ENCODE results near the gene JADE3. TPM values are rescaled to one million over a fixed set of nuclear protein-coding genes. Genes with fewer than 3 reads are reported as not detected.
A peak's percentile ranks its signal among the peaks of the same experiment; 100 is the strongest.

The JADE3 gene
- polyA plus RNA-seq, 1 donor: 9.3 TPM

DNA sequence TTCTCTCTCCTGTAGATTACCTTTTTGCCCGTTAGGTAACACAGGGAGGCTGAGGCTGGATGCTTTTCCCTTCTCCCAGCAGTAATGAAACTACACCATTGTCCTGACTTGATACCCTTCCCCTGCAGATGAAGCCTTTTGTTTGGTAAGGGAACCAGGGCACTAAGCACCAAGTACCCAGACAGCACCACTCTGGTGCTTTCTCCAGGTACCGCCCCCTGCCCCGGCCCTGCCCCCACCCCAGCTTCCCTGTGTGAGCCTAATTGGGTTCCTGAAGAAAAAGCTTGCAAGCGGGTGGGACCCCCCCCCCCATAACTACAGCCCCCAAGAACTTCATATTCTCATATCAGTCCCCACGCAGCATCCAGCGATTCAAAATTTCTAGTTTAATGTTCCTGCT, 79.8 kb downstream of the JADE3 start:
- Histone ChIP-seq H3K4me1 (ENCODE audit: control insufficient read depth, insufficient read depth, low read length) (no peaks in the 10 kb centered on the region), H3K27me3 (ENCODE audit: control insufficient read depth, insufficient read depth, low read length) (no peaks in the 10 kb centered on the region), H3K27ac (ENCODE audit: low read length) (no peak overlapping the region), H3K4me3 (ENCODE audit: low read length) (no peak overlapping the region), H3K9me3 (ENCODE audit: control insufficient read depth, low read depth, low read length) (no peaks in the 10 kb centered on the region), H3K36me3 (ENCODE audit: control insufficient read depth, insufficient read depth, low read length) (peaks cover 5% of the 10 kb centered on the region)
- DNase-seq: no peak
- no CpG with 5 or more reads among the region's 6 CpGs for WGBS (ENCODE audit: insufficient coverage, low lambda C conversion rate)

DNA sequence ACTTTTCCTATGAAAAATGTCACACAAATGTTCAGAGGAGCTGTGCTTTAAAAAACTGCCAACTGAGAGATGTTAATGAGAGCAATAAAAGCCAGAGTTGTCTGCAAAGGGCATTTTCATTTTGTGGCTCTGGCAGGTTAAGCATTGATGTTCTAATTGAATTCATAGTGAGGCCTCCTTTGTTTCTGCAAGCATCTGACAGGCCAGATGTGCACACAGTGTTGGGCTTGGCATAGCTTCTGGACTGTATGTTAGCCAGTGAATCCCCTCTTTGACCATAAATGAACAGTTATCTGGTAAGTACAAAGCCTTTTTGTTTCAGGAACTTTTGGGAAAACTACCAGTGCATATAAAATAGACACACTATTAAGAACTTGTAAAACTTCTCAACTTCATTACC, 81.9 kb downstream of the JADE3 start:
- DNase-seq: no peak
- Histone ChIP-seq H3K36me3 (ENCODE audit: control insufficient read depth, insufficient read depth, low read length) (peaks cover 6% of the 10 kb centered on the region), H3K4me1 (ENCODE audit: control insufficient read depth, insufficient read depth, low read length) (no peaks in the 10 kb centered on the region), H3K4me3 (ENCODE audit: low read length) (no peak overlapping the region), H3K9me3 (ENCODE audit: control insufficient read depth, low read depth, low read length) (no peaks in the 10 kb centered on the region), H3K27me3 (ENCODE audit: control insufficient read depth, insufficient read depth, low read length) (no peaks in the 10 kb centered on the region), H3K27ac (ENCODE audit: low read length) (no peak overlapping the region)

DNA sequence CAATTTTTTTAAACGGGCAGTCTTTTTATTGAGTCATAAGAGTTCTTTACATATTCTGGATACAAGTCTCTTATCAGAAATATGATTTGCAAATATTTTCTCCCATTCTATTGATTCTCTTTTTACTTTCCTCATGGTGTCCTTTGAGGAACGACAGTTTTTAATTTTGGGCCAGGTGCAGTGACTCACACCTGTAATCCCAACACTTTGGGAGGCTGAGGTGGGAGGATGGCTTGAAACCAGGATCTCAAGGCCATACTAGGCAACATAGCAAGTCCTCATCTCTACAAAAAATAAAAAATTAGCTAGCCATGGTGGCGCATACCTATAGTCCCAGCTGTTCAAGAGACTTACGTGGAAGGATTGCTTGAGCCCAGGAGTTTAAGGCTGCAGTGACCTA, 99.9 kb downstream of the JADE3 start:
- WGBS (ENCODE audit: insufficient coverage, low lambda C conversion rate): no CpG with 5 or more reads among the region's 4 CpGs
- Histone ChIP-seq H3K36me3 (ENCODE audit: control insufficient read depth, insufficient read depth, low read length) (no peaks in the 10 kb centered on the region), H3K27ac (ENCODE audit: low read length) (no peak overlapping the region), H3K4me3 (ENCODE audit: low read length) (no peak overlapping the region), H3K4me1 (ENCODE audit: control insufficient read depth, insufficient read depth, low read length) (no peaks in the 10 kb centered on the region), H3K9me3 (ENCODE audit: control insufficient read depth, low read depth, low read length) (no peaks in the 10 kb centered on the region), H3K27me3 (ENCODE audit: control insufficient read depth, insufficient read depth, low read length) (no peaks in the 10 kb centered on the region)
- no peak for DNase-seq

DNA sequence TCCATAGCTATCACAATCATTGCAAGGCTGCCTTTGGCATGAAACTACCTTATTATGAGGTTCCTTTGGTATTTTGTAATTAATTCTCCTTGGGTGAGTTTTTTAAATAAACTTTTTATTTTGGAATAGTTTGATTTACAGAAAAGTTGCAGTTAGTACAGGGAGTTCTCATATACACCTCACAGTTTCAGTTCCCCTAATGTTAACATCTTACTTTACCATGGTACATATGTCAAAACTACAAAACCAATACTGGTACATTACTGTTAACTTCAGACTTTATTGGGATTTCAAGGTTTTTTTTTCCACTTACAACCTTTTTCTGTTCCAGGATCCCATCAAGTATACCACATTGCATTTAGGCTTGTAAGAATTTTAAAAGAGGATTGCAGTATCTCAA, 114.0 kb downstream of the JADE3 start:
- no peaks in the 10 kb centered on the region for H3K27me3 ChIP-seq (ENCODE audit: control insufficient read depth, insufficient read depth, low read length)
- no peak overlapping the region for H3K4me3 ChIP-seq (ENCODE audit: low read length)
- no peak for DNase-seq
- no peak overlapping the region for H3K27ac ChIP-seq (ENCODE audit: low read length)
- peaks cover 2% of the 10 kb centered on the region for H3K36me3 ChIP-seq (ENCODE audit: control insufficient read depth, insufficient read depth, low read length)
- no peaks in the 10 kb centered on the region for H3K4me1 ChIP-seq (ENCODE audit: control insufficient read depth, insufficient read depth, low read length)
- no peaks in the 10 kb centered on the region for H3K9me3 ChIP-seq (ENCODE audit: control insufficient read depth, low read depth, low read length)

DNA sequence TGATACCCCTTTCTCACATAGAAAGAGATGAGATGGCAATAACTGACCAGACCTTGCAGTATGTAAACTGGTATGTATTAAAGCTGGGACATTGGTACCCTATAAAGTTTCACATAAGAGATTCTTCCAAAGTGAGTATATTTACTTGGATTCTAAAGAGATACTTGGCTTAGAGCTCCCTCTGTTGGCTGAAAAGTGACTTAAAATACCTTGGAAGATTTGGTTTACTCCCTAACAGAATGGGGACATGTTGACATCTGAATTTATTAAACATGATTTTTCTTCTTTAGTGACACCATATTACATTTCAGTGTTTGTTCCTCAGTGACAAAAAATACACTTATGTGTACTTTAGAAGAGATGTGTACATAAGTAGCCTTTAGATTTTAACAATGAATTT, 118.1 kb downstream of the JADE3 start:
- Histone ChIP-seq H3K36me3 (ENCODE audit: control insufficient read depth, insufficient read depth, low read length) (peaks cover 4% of the 10 kb centered on the region), H3K4me3 (ENCODE audit: low read length) (no peak overlapping the region), H3K9me3 (ENCODE audit: control insufficient read depth, low read depth, low read length) (no peaks in the 10 kb centered on the region), H3K4me1 (ENCODE audit: control insufficient read depth, insufficient read depth, low read length) (peaks cover 3% of the 10 kb centered on the region), H3K27ac (ENCODE audit: low read length) (no peak overlapping the region), H3K27me3 (ENCODE audit: control insufficient read depth, insufficient read depth, low read length) (no peaks in the 10 kb centered on the region)
- peak; percentile 14 to 19 for DNase-seq

DNA sequence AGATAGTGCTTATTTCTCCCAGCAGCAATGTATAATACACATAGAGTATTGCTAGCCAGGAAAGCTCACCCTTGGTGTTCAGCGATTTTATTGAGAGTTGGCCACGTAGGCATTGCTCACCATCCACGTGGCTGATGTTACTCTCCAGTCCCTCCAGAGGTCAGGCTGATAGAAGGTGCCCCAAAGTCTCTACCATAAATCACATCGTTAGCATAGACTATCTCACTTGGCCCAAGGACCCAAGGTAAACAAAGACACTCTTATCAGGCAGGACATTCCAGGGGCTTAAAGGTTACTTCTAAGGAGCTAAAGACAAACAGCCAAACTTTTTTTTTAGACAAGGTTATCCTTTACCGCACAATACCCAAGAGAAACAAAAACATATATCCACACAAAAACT, 135.8 kb downstream of the JADE3 start:
- DNase-seq: peak; percentile 66 to 80
- peaks cover 3% of the 10 kb centered on the region for H3K9me3 ChIP-seq (ENCODE audit: control insufficient read depth, low read depth, low read length)
- H3K4me1 ChIP-seq (ENCODE audit: control insufficient read depth, insufficient read depth, low read length): no peaks in the 10 kb centered on the region
- H3K27me3 ChIP-seq (ENCODE audit: control insufficient read depth, insufficient read depth, low read length): no peaks in the 10 kb centered on the region
- peaks cover 2% of the 10 kb centered on the region for H3K36me3 ChIP-seq (ENCODE audit: control insufficient read depth, insufficient read depth, low read length)
- no CpG with 5 or more reads among the region's 5 CpGs for WGBS (ENCODE audit: insufficient coverage, low lambda C conversion rate)
- no peak overlapping the region for H3K4me3 ChIP-seq (ENCODE audit: low read length)
- H3K27ac ChIP-seq (ENCODE audit: low read length): peak overlapping the region; percentile 83

DNA sequence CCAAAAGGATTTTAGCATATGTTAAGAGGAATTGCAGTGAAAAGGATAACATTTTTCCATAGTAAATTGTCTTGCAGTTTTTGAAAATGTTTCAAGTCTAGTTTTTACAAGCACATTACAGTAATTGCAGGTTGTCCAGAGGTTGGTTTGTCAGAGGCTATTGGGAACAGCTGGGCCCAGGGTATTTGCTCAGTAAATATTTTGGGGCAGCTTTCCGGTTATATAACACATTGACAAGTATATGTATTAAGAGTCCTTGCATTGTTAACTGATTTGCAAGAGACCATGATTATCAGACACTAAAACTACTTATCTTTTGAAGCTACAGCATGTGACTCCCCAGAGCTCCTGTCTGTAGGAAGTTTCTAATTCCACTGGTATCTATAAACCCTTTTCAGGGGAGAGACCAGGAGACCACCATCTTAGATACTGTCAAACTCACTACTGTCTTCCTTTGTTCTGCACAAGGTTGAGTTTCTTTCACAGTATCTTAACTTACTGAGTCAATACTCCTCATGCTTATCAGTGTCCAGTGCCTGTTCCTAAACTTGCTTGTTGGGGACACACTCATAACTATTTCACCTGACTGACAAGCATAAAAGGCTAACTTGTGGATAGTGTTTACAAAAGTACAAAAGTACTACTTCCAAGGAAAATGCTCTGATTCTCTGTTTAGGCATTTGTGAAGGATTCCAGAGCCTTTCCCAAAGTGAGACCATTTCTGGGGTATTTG, 147.1 kb downstream of the JADE3 start:
- H3K27ac ChIP-seq (ENCODE audit: low read length): peak overlapping the region; percentile 79
- DNase-seq: no peak
- no peak overlapping the region for H3K4me3 ChIP-seq (ENCODE audit: low read length)
- peaks cover 14% of the 10 kb centered on the region for H3K36me3 ChIP-seq (ENCODE audit: control insufficient read depth, insufficient read depth, low read length)
- no peaks in the 10 kb centered on the region for H3K9me3 ChIP-seq (ENCODE audit: control insufficient read depth, low read depth, low read length)
- no CpG with 5 or more reads among the region's 1 CpG for WGBS (ENCODE audit: insufficient coverage, low lambda C conversion rate)
- peaks cover 47% of the 10 kb centered on the region for H3K4me1 ChIP-seq (ENCODE audit: control insufficient read depth, insufficient read depth, low read length)
- no peaks in the 10 kb centered on the region for H3K27me3 ChIP-seq (ENCODE audit: control insufficient read depth, insufficient read depth, low read length)

DNA sequence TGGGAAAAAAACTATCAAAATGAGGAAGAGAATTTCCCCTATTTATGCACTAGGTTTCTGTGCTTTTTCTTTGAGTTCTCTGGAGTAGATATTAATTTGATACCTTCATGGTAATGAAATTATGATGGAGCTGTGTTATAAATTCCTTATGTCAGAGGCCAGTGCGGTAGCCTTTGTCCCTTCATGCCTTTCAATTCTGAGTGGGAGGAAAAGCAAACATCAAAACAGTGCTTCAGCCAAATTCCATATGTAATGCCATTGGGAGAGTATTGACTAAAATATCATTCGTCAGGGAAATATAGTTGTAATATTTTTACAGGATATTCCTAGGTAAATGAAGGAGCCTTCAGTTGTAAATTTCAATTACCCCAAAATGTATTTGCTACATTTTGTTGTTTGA, 148.5 kb downstream of the JADE3 start:
- H3K36me3 ChIP-seq (ENCODE audit: control insufficient read depth, insufficient read depth, low read length): peaks cover 9% of the 10 kb centered on the region
- no peaks in the 10 kb centered on the region for H3K9me3 ChIP-seq (ENCODE audit: control insufficient read depth, low read depth, low read length)
- peaks cover 47% of the 10 kb centered on the region for H3K4me1 ChIP-seq (ENCODE audit: control insufficient read depth, insufficient read depth, low read length)
- no peaks in the 10 kb centered on the region for H3K27me3 ChIP-seq (ENCODE audit: control insufficient read depth, insufficient read depth, low read length)
- no CpG with 5 or more reads among the region's 2 CpGs for WGBS (ENCODE audit: insufficient coverage, low lambda C conversion rate)
- no peak for DNase-seq
- peak overlapping the region; percentile 79 for H3K27ac ChIP-seq (ENCODE audit: low read length)
- H3K4me3 ChIP-seq (ENCODE audit: low read length): no peak overlapping the region

DNA sequence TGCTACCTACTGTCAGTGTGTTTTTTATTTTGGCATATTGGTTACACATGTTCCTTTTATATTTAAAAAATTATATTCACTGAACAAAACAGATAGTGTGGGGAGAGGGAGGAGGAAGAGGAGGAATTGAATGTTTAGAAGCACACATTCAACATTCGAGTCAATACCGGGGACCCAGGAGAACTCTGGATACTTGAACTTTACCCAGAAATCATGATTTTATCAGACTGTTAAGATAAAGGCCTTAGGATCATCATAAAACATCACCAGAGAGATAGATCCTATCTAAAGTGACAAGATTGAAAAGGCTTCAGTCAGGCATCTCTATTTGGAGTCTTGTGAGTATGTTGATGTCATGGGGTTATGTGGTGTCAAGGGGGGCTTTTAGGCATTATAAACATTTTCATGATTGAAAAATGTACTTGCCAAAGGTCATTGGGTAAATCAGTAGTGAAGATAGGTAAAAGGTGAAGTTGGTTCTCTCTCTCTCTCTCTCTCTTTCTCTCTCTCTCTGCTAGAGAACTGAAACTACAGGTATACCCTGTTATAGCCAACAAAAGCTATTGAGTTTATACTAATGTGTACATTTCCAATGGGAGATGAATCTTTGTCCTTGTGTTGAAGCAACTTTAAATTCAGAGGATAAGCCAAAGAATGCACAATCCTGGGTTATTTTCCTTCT, 149.2 kb downstream of the JADE3 start:
- H3K27me3 ChIP-seq (ENCODE audit: control insufficient read depth, insufficient read depth, low read length): no peaks in the 10 kb centered on the region
- peaks cover 6% of the 10 kb centered on the region for H3K36me3 ChIP-seq (ENCODE audit: control insufficient read depth, insufficient read depth, low read length)
- peaks cover 47% of the 10 kb centered on the region for H3K4me1 ChIP-seq (ENCODE audit: control insufficient read depth, insufficient read depth, low read length)
- no CpG with 5 or more reads among the region's 2 CpGs for WGBS (ENCODE audit: insufficient coverage, low lambda C conversion rate)
- peak in 1 of 2 donors; percentile 33 for DNase-seq
- no peak overlapping the region for H3K4me3 ChIP-seq (ENCODE audit: low read length)
- no peaks in the 10 kb centered on the region for H3K9me3 ChIP-seq (ENCODE audit: control insufficient read depth, low read depth, low read length)
- peak overlapping the region; percentile 79 for H3K27ac ChIP-seq (ENCODE audit: low read length)

DNA sequence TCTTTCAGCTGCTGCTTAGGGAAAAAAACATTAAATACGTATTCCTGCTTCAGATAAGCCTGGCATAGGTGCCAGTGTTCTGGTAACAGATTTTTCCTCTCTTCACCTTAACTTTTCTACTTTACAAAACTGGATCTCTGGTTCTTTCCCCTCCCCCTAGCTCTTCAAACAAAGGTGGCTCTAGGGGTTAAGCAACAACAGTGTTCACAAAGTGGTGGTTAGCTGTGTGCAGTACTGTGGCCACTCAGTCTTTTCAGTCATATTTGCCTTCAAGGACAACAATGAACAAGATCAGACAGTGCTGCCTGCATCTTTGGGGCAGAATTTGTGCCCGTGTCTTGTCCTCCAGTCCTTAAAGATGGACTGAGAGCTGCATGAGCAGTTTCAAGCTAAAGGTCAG, 151.0 kb downstream of the JADE3 start:
- Histone ChIP-seq H3K27me3 (ENCODE audit: control insufficient read depth, insufficient read depth, low read length) (no peaks in the 10 kb centered on the region), H3K4me1 (ENCODE audit: control insufficient read depth, insufficient read depth, low read length) (peaks cover 38% of the 10 kb centered on the region), H3K36me3 (ENCODE audit: control insufficient read depth, insufficient read depth, low read length) (peaks cover 4% of the 10 kb centered on the region), H3K9me3 (ENCODE audit: control insufficient read depth, low read depth, low read length) (no peaks in the 10 kb centered on the region), H3K4me3 (ENCODE audit: low read length) (no peak overlapping the region), H3K27ac (ENCODE audit: low read length) (peak overlapping the region; percentile 79)
- DNase-seq: no peak
- WGBS (ENCODE audit: insufficient coverage, low lambda C conversion rate): no CpG with 5 or more reads among the region's 2 CpGs

DNA sequence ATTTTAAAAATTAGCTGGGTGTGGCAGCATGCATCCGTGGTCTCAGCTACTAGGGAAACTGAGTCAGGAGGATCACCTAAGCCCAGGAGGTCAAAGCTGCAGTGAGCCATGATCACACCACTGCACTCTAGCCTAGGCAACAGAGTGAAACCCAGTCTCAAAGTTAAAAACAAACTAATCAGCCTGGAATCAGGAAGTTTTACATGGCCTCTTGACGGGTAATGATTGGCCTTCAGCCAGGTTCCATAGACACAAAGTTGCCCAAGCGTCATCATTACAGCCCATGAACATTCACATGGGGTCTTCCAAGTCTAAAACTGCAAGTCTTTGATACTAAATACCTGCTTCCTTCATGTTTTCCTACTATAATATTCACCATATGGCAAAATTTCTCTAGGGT, 156.0 kb downstream of the JADE3 start:
- no peak for DNase-seq
- WGBS (ENCODE audit: insufficient coverage, low lambda C conversion rate): no CpG with 5 or more reads among the region's 3 CpGs
- Histone ChIP-seq H3K27ac (ENCODE audit: low read length) (no peak overlapping the region), H3K9me3 (ENCODE audit: control insufficient read depth, low read depth, low read length) (no peaks in the 10 kb centered on the region), H3K4me1 (ENCODE audit: control insufficient read depth, insufficient read depth, low read length) (peaks cover 12% of the 10 kb centered on the region), H3K27me3 (ENCODE audit: control insufficient read depth, insufficient read depth, low read length) (no peaks in the 10 kb centered on the region), H3K4me3 (ENCODE audit: low read length) (no peak overlapping the region), H3K36me3 (ENCODE audit: control insufficient read depth, insufficient read depth, low read length) (no peaks in the 10 kb centered on the region)
